Spleen (tissue), 11 donors: ENCODE results near the gene PCCA. TPM values are rescaled to one million over a fixed set of nuclear protein-coding genes. Genes with fewer than 3 reads are reported as not detected.
"Not testable (repeated sequence)": the region's sequence is repeated elsewhere in the genome, so short reads cannot be mapped to it uniquely, and the experiment has no call there.

Experiments
- DNase-seq: peaks from one replicate; pipeline ENCODE4 v3.0.0-alpha.2; 2020
- H3K27ac ChIP-seq, 8 donors: fragments of 200-600 bp; sonication (generic) in 7 of 8; 1 replicate in 4 of 8; 2 replicates in 4 of 8; pipeline versions ENCODE4 v1.5.0 to v1.8.0; 2016 to 2021; ENCODE audit warnings: inconsistent platforms in 4 of 8, mild to moderate bottlenecking in 4 of 8, moderate library complexity in 1 of 8
- H3K27me3 ChIP-seq, 7 donors: fragments of 200-600 bp; sonication (generic) in 6 of 7; replicated peaks in 1 of 7; 1 replicate in 4 of 7; 2 replicates in 3 of 7; pipeline versions ENCODE4 v1.5.0 to v1.8.0; 2016 to 2021; ENCODE audit warnings: inconsistent platforms in 3 of 7, mild to moderate bottlenecking in 1 of 7
- H3K36me3 ChIP-seq, 6 donors: fragments of 200-600 bp; sonication (generic) in 5 of 6; 1 replicate in 4 of 6; 2 replicates in 2 of 6; pipeline versions ENCODE4 v1.5.0 to v1.8.0; 2016 to 2021; ENCODE audit warnings: inconsistent platforms in 2 of 6
- H3K4me1 ChIP-seq, 6 donors: fragments of 200-600 bp; sonication (generic) in 5 of 6; 1 replicate in 3 of 6; 2 replicates in 3 of 6; pipeline versions ENCODE4 v1.5.0 to v1.8.0; 2016 to 2021; ENCODE audit warnings: inconsistent platforms in 3 of 6
- H3K4me3 ChIP-seq, 8 donors: fragments of 200-600 bp; sonication (generic) in 7 of 8; 1 replicate in 4 of 8; 2 replicates in 4 of 8; pipeline versions ENCODE4 v1.5.0 to v1.8.0; 2016 to 2021; ENCODE audit warnings: inconsistent platforms in 4 of 8, mild to moderate bottlenecking in 4 of 8, moderate library complexity in 2 of 8
- H3K9me3 ChIP-seq, 8 donors: fragments of 200-600 bp; sonication (generic) in 7 of 8; 1 replicate in 4 of 8; 2 replicates in 4 of 8; pipeline versions ENCODE4 v1.5.0 to v1.8.0; 2016 to 2021; ENCODE audit warnings: inconsistent platforms in 4 of 8
- POLR2A ChIP-seq, 3 donors: fragments of 450-650 bp; IDR thresholded peaks; one replicate each; pipeline ENCODE4 v1.5.1; 2017; ENCODE audit warnings: antibody characterized with exemption in 3 of 3, mild to moderate bottlenecking in 1 of 3
- POLR2AphosphoS5 ChIP-seq, 3 donors: sonication (generic); formaldehyde crosslinking; IDR thresholded peaks; one replicate each; pipeline ENCODE4 v1.5.1; 2017; ENCODE audit warnings: antibody characterized with exemption in 3 of 3
- WGBS, 5 donors: extraction: QIAGEN DNeasy Blood & Tissue Kit in 3 of 5; methylation state at CpG; one replicate each; pipeline versions ENCODE4 v1.1.5 to v1.1.7; 2013 to 2018; 5-methylcytosine and 5-hydroxymethylcytosine counted together
- intact Hi-C: fragments of 100-400 bp; cut with DNase I; formaldehyde crosslinking; loops from one replicate; pipeline ENCODE4 v1.15.0; 2023; ENCODE audit warnings: low total_unique reads
- polyA plus RNA-seq, 3 donors: library from polyadenylated mRNA; stranded (reverse); fragments of 200-250 nt; gene quantifications; one replicate each; pipeline ENCODE4 v1.2.1, GENCODE V29; 2013
- total RNA-seq, 7 donors: library from RNA; depleted of rRNA in 3 of 7; stranded (reverse); fragments of >200 nt in 3 of 7; fragmentation: NEBNext Ultra II Directional in 4 of 7; extraction: Animal tissue kit (Norgen Biotek cat#: 25700) in 4 of 7; gene quantifications; one replicate each; pipeline versions ENCODE4 v1.1.0 to v1.2.1, GENCODE V29; 2016 to 2021
- TF ChIP-seq, protein P1 (sequence below), 11 experiments: fragments of 200-600 bp in 7 of 11; fragments of 450-650 bp in 4 of 11; sonication (generic) in 4 of 11; IDR thresholded peaks in 8 of 11; conservative IDR thresholded peaks in 3 of 11; 1 replicate in 7 of 11; 2 replicates in 4 of 11; pipeline versions ENCODE4 v1.4.0 to v1.8.0; 2016 to 2021; ENCODE audit warnings: antibody characterized with exemption in 11 of 11, inconsistent platforms in 4 of 11, mild to moderate bottlenecking in 1 of 11
- donor health status: healthy with polysubstance abuse.
- donor health status: DM: no; HTN: no; CAD: no; lungs with moderate emphysema.
- donor health status: DM: no; HTN: no; CAD: no.
- donor health status: Bipolar disorder and iron deficiency.
- donor health status: healthy.
- donor health status: DM: no; HTN: no; CAD: no.
- donor health status: DM: yes; HTN: yes; CAD: no.

Gene PCCA
- total and polyA plus RNA-seq, 10 donors, result 9.3 to 54.9 (median 43.9) TPM

DNA sequence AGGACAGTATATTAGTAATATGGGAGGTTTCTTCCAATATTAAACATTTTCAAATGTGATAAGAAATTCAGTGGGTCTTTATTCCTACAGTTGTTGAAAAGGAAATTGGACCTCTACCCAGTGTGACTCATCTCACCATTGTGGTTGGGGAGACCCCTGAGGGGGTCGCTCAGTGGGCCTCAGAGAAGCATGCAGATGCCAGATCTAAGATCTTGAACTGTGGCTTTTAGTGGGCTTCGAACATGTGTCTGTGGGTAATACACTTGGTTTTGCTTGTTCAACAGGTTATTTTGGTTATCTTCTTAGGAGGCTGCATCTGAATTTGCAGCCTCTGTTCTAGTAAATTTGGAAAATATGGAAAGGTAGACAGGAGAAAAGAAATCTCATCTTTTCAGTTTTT is 132.3 kb downstream of the PCCA start:
- Histone ChIP-seq H3K9me3 (no peaks in the 10 kb centered on the region), H3K4me3 (no peak overlapping the region), H3K27ac (no peak overlapping the region), H3K36me3 (peaks cover 0 to 16% (median under 1%) of the 10 kb centered on the region in 6 donors), H3K27me3 (no peaks in the 10 kb centered on the region), H3K4me1 (no peaks in the 10 kb centered on the region)
- intact Hi-C loops, result no loop called here
- DNase-seq, result no peak
- WGBS, 5 donors, result 59 to 86% (median 64%) methylated on average over 2 of the region's 2 CpGs
- TF ChIP-seq, protein P1, sequence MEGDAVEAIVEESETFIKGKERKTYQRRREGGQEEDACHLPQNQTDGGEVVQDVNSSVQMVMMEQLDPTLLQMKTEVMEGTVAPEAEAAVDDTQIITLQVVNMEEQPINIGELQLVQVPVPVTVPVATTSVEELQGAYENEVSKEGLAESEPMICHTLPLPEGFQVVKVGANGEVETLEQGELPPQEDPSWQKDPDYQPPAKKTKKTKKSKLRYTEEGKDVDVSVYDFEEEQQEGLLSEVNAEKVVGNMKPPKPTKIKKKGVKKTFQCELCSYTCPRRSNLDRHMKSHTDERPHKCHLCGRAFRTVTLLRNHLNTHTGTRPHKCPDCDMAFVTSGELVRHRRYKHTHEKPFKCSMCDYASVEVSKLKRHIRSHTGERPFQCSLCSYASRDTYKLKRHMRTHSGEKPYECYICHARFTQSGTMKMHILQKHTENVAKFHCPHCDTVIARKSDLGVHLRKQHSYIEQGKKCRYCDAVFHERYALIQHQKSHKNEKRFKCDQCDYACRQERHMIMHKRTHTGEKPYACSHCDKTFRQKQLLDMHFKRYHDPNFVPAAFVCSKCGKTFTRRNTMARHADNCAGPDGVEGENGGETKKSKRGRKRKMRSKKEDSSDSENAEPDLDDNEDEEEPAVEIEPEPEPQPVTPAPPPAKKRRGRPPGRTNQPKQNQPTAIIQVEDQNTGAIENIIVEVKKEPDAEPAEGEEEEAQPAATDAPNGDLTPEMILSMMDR (IDR thresholded peaks at IDR 0.05 in 8 of 11, conservative IDR thresholded peaks at IDR 0.05 in 3 of 11), result no peak
- TF ChIP-seq POLR2A (IDR thresholded peaks at IDR 0.05) (no peak), POLR2AphosphoS5 (IDR thresholded peaks at IDR 0.05) (no peak)

DNA sequence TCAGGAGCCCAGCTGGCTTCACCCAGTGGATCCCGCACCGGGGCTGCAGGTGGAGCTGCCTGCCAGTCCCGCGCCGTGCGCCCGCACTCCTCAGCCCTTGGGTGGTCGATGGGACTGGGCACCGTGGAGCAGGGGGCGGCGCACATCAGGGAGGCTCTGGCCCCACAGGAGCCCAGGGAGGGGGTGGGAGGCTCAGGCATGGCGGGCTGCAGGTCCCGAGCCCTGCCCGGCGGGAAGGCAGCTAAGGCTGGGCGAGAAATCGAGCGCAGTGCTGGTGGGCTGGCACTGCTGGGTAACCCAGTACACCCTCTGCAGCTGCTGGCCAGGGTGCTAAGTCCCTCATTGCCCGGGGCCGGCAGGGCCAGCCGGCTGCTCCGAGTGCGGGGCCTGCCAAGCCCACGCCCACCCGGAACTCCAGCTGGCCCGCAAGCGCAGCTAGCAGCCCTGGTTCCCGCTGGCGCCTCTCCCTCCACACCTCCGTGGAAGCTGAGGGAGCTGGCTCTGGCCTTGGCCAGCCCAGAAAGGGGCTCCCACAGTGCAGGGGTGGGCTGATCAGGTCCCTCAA is 135.2 kb downstream of the PCCA start:
- H3K27ac ChIP-seq, DNase-seq, H3K4me1 ChIP-seq, intact Hi-C loops, H3K9me3 ChIP-seq, H3K4me3 ChIP-seq, H3K27me3 ChIP-seq: not testable (repeated sequence)
- peaks cover 0 to 13% (median 0%) of the 10 kb centered on the region in 6 donors for H3K36me3 ChIP-seq
- WGBS, 5 donors, result 91 to 98% (median 96%) methylated on average over 9 to 30 of the region's 30 CpGs

DNA sequence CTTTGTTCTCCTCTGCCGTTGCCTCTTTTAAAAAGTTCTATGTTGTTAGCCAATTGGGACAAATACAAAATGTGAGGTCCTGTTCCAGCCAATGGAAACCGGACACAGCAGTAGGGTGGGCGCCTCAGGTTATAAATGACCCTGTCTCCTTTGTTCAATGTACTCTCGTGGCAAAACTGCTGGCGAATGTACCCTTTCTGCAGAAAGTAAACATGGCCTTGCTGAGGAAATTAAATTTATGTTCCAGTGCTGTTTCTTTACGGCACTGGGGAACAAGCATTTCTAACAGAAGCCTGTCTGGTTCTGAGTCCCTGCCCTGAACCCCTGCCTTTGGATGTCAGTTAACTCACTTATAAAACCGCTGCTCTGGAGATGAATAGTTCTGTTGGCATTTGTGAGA is 140.7 kb downstream of the PCCA start:
- Histone ChIP-seq H3K27ac (no peak overlapping the region), H3K4me1 (peaks cover 0 to 21% (median 10%) of the 10 kb centered on the region in 6 donors), H3K9me3 (no peaks in the 10 kb centered on the region), H3K4me3 (no peak overlapping the region), H3K36me3 (peaks cover 0 to 6% (median 0%) of the 10 kb centered on the region in 6 donors), H3K27me3 (no peaks in the 10 kb centered on the region)
- WGBS, 5 donors, result 86 to 92% (median 90%) methylated on average over 7 of the region's 7 CpGs
- no peak for TF ChIP-seq POLR2AphosphoS5 (IDR thresholded peaks at IDR 0.05)
- TF ChIP-seq, protein P1 (IDR thresholded peaks at IDR 0.05 in 8 of 11, conservative IDR thresholded peaks at IDR 0.05 in 3 of 11), result no peak
- no peak for TF ChIP-seq POLR2A (IDR thresholded peaks at IDR 0.05)
- intact Hi-C loops, result loop anchor here (10.0 kb wide), 1 partner anchor 285 kb away; no protein-coding TSS in a partner anchor
- DNase-seq, result no peak

DNA sequence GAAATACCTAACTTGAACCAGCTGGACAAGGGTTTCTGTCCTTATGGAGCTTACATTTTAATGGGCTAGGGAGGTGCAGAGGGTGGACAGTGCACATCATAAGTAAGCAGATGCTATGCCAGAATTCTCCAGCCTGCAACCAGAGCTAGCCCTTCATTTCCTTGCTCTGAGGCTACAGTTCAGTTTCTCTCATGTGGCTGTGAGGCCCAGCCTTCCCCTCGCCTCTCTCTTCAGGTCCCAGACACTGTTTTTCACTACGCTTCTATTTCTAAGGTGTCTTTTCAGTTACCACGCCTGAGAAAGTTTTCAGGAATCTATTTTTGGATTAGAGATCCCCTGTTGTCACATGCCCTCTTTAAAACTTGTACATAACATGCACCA is 141.9 kb downstream of the PCCA start:
- TF ChIP-seq, protein P1 (IDR thresholded peaks at IDR 0.05 in 8 of 11, conservative IDR thresholded peaks at IDR 0.05 in 3 of 11), result no peak
- TF ChIP-seq POLR2A (IDR thresholded peaks at IDR 0.05) (no peak), POLR2AphosphoS5 (IDR thresholded peaks at IDR 0.05) (no peak)
- H3K4me3 ChIP-seq, result no peak overlapping the region

More for the DNA sequence above, 141.9 kb downstream of the PCCA start:
- Histone ChIP-seq H3K27ac (no peak overlapping the region), H3K9me3 (no peaks in the 10 kb centered on the region), H3K36me3 (peaks cover 0 to 6% (median 0%) of the 10 kb centered on the region in 6 donors), H3K4me1 (peaks cover 0 to 33% (median 22%) of the 10 kb centered on the region in 6 donors), H3K27me3 (no peaks in the 10 kb centered on the region)
- intact Hi-C loops, result loop anchor here (10.0 kb wide), 1 partner anchor 284 kb away; no protein-coding TSS in a partner anchor
- 75 to 89% (median 87%) methylated on average over 3 of the region's 3 CpGs for WGBS, 5 donors
- DNase-seq, result no peak
